Chondrocyte (in vitro differentiated cells): ENCODE results near the gene CRABP2. TPM values are rescaled to one million over a fixed set of nuclear protein-coding genes. Genes with fewer than 3 reads are reported as not detected.

Source experiments
- DNase-seq: peaks from one replicate; pipeline ENCODE4 v3.0.0; 2021; ENCODE audit warnings: mixed read lengths, low spot score
- H3K27ac Mint-ChIP-seq: one replicate; pipeline ENCODE4 v1.8.0; 2021; ENCODE audit warnings: mild to moderate bottlenecking, moderate library complexity, mixed read lengths; ENCODE audit not compliant: unreplicated experiment
- H3K27me3 Mint-ChIP-seq: 2 replicates; pipeline ENCODE4 v1.8.0; 2021; ENCODE audit warnings: low read depth, mixed read lengths
- H3K36me3 Mint-ChIP-seq: 2 replicates; pipeline ENCODE4 v1.8.0; 2021; ENCODE audit warnings: low read depth, mixed read lengths
- H3K4me1 Mint-ChIP-seq: 2 replicates; pipeline ENCODE4 v1.8.0; 2021; ENCODE audit warnings: low read depth, mild to moderate bottlenecking, mixed read lengths
- H3K4me3 Mint-ChIP-seq: one replicate; pipeline ENCODE4 v1.8.0; 2021; ENCODE audit warnings: mild to moderate bottlenecking, moderate library complexity, mixed read lengths; ENCODE audit not compliant: unreplicated experiment
- H3K9me3 Mint-ChIP-seq: 2 replicates; pipeline ENCODE4 v1.8.0; 2021; ENCODE audit warnings: low read depth, mixed read lengths
- CTCF ChIP-seq: fragments of 200-600 bp; sonication (generic); IDR thresholded peaks from 2 replicates; pipeline ENCODE4 v1.5.0; 2021; ENCODE audit warnings: antibody characterized with exemption, mild to moderate bottlenecking, moderate library complexity
- total RNA-seq: library from RNA; stranded (reverse); gene quantifications from 3 replicates; pipeline ENCODE4 v1.2.1, GENCODE V29; 2021

Gene CRABP2
- total RNA-seq, 1 donor from 2014 or later = 93.5 TPM

- peaks cover 57% of the 10 kb centered on the region for H3K4me1 Mint-ChIP-seq
- H3K27ac Mint-ChIP-seq = peak overlapping the region; percentile 99
- peak; percentile 28 for TF ChIP-seq CTCF
- peak overlapping the region; percentile 79 for H3K4me3 Mint-ChIP-seq
- H3K36me3 Mint-ChIP-seq = no peaks in the 10 kb centered on the region
- no peaks in the 10 kb centered on the region for H3K9me3 Mint-ChIP-seq
- DNase-seq = peak; percentile 88
- H3K27me3 Mint-ChIP-seq = no peaks in the 10 kb centered on the region
Observed at GRCh38 chr1:156750711-156751450, 45.5 kb upstream of the CRABP2 start.

- peak; percentile 28 for DNase-seq
- H3K4me1 Mint-ChIP-seq = peaks cover 63% of the 10 kb centered on the region
- peaks cover 2% of the 10 kb centered on the region for H3K36me3 Mint-ChIP-seq
- H3K27me3 Mint-ChIP-seq = no peaks in the 10 kb centered on the region
- no peaks in the 10 kb centered on the region for H3K9me3 Mint-ChIP-seq
- H3K4me3 Mint-ChIP-seq = peak overlapping the region; percentile 79
- TF ChIP-seq CTCF = no peak
- H3K27ac Mint-ChIP-seq = peak overlapping the region; percentile 99
Observed at GRCh38 chr1:156750191-156750672, 44.8 kb upstream of the CRABP2 start.

- Mint-ChIP-seq H3K9me3 (no peaks in the 10 kb centered on the region), H3K36me3 (peaks cover 5% of the 10 kb centered on the region), H3K27ac (peak overlapping the region; percentile 99), H3K4me3 (peak overlapping the region; percentile 79), H3K4me1 (peaks cover 65% of the 10 kb centered on the region), H3K27me3 (no peaks in the 10 kb centered on the region)
- DNase-seq = peak; percentile 28
- TF ChIP-seq CTCF = no peak
Observed at GRCh38 chr1:156749419-156750118, 44.2 kb upstream of the CRABP2 start.

GRCh38 chr1:156748670-156749418, 43.5 kb upstream of the CRABP2 start:
- Mint-ChIP-seq H3K27ac (peak overlapping the region; percentile 99), H3K9me3 (no peaks in the 10 kb centered on the region), H3K36me3 (peaks cover 9% of the 10 kb centered on the region), H3K27me3 (no peaks in the 10 kb centered on the region), H3K4me1 (peaks cover 65% of the 10 kb centered on the region), H3K4me3 (peak overlapping the region; percentile 79)
- no peak for TF ChIP-seq CTCF
- peak; percentile 50 for DNase-seq
